D721Med (cell line): ENCODE measurements around the gene MAD1L1.

Experiments
- DNase-seq: peaks from one replicate; pipeline ENCODE4 v3.0.0; 2011; ENCODE audit warnings: low spot score; ENCODE audit not compliant: insufficient read length
- FAIRE-seq: peaks from 2 replicates; lab custom pipeline; 2011; peaks lifted over from hg19 to GRCh38; lab: Jason Lieb, UNC
- CTCF ChIP-seq: IDR thresholded peaks from 2 replicates; pipeline ENCODE4 v1.5.1; 2012; ENCODE audit warnings: mild to moderate bottlenecking, control low read depth; ENCODE audit not compliant: insufficient read depth; ENCODE audit errors: missing control alignments

MAD1L1 gene

GRCh38 chr7:2210551-2211258 is 22.0 kb downstream of the MAD1L1 start:
- DNase-seq (no peak), FAIRE-seq (no peak)
- TF ChIP-seq CTCF = no peak

GRCh38 chr7:2209961-2210323 is 22.8 kb downstream of the MAD1L1 start:
- DNase-seq = no peak
- FAIRE-seq = no peak
- no peak for TF ChIP-seq CTCF

GRCh38 chr7:2209146-2209960 is 23.4 kb downstream of the MAD1L1 start:
- TF ChIP-seq CTCF = peak; percentile 58
- DNase-seq (peak; percentile 83), FAIRE-seq (no peak)

- no peak for TF ChIP-seq CTCF
- DNase-seq (no peak), FAIRE-seq (no peak)
Measured at GRCh38 chr7:2208712-2209111, 24.0 kb downstream of the MAD1L1 start.

GRCh38 chr7:2205036-2205780 is 27.5 kb downstream of the MAD1L1 start:
- DNase-seq (no peak), FAIRE-seq (no peak)
- no peak for TF ChIP-seq CTCF

- no peak for TF ChIP-seq CTCF
- FAIRE-seq (no peak), DNase-seq (no peak)
Measured at GRCh38 chr7:2204446-2204845, 28.3 kb downstream of the MAD1L1 start.
